GM18508 (cell line): ENCODE data around the gene ADPRM.
"Not testable (repeated sequence)": the region's sequence is repeated elsewhere in the genome, so short reads cannot be mapped to it uniquely, and the experiment has no call there.

Experiments used
- ATAC-seq: cut with Tn5 transposase; IDR thresholded peaks from one replicate; pipeline ENCODE4 v1.9.1; 2021; ENCODE audit warnings: moderate number of reproducible peaks; ENCODE audit not compliant: insufficient read depth, unreplicated experiment

Gene ADPRM

GRCh38 chr17:10697092-10698081 lies at the start of gene ADPRM, which contains the start of gene SCO1:
Gene ADPRM, plus strand, starts transcription at chr17:10697594. Its CDS starts 7,333 bp downstream, at chr17:10704927.
Gene SCO1, minus strand, starts transcription at chr17:10697533. Its CDS starts 26 bp downstream, at chr17:10697507.
- ATAC-seq: peak; percentile 85

DNA sequence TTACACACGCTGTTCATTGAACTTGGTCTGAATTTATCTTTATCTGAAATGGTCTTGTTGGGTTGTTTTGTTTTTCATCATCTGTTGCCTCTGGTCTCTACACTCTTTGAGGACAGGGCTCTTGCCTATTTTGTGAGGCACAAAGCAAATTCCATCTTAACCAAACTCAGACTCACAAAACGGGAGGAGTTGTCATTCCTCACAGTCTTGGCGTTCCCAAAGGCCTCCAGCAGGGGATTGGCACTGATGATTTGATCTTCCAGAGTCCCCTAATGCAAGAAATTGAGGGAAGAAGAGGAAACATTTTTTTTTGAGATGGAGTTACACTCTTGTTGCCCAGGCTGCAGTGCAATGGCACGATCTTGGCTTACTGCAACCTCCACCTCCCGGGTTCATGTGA lies 49.0 kb upstream of the ADPRM start:
- ATAC-seq: no peak

GRCh38 chr17:10648956-10649355 lies 48.4 kb upstream of the ADPRM start:
- no peak for ATAC-seq

DNA sequence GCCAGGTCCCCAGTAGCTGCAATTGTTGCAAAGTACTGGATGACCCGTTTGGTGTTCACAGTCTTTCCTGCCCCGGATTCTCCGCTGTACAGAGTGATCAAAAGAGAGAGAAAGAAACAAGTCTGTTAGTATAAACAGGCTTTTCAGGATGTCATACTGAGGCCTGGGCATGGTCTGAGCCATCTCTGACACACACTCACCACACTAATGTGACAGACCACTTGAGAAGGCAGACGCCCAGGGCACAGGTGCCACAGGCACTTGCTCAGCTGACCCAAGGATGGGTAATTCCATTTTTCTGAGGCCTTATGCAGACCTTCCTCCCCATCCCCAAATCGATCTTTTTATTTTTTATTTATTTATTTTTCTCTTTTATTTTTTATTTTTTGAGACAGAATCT lies 47.8 kb upstream of the ADPRM start:
- no peak for ATAC-seq

DNA sequence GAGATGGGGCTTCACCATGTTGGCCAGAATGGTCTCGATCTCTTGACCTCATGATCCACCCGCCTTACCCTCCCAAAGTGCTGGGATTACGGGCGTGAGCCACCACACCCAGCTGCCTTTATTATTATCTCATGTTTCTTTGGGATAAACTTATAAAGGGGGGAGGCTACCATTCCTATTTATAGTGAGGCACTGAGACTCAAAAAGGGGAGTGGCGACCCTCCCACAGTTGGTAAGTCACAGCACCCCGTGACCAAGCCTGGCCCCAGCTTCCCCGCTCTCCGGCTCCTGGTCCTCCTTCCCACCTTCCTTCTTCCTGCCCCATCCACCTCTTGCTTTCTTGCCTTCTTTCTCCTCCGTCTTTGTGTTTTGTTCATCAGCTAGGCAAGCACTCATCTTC lies 45.5 kb upstream of the ADPRM start:
- no peak for ATAC-seq

DNA sequence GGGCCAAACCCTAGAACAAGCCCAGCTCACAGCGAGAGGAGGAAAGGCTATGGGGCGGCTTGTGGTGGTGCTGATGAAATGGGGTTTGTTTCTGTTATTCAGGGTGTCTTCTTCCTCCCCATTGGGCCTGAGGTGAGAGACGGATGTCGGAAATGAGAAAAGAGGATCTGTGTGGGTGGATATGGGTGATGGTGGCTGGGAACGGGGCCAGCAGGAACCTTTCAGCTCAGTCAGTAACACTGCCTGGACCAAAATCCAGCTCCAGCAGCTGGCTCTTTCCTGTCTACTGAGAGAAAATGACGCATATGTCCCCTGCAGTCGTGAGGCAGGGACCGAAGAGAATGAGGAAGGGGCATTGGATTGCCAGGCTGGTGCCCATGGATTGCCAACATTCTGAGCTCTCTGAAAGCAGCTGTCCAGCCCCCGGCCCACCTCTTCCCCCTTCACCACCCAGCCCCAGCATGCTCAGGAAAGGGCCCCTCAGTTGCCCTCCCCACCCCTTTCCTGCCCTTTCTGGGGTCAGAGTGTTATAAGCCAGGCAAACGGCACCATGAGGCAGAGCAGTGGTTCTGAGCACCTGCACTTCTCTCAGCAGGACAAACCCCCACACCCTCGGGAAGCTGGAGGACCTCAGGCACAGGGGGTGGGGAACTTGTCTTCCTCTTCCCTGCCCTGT lies 44.3 kb upstream of the ADPRM start:
- ATAC-seq: no peak

GRCh38 chr17:10653987-10654386 lies 43.4 kb upstream of the ADPRM start:
- no peak for ATAC-seq

GRCh38 chr17:10657148-10657547 lies 40.2 kb upstream of the ADPRM start, which contains the start of gene MYH3:
Gene MYH3, minus strand, starts transcription at chr17:10657309. Its CDS starts 2,245 bp downstream, at chr17:10655064.
- no peak for ATAC-seq

- no peak for ATAC-seq
Measured at GRCh38 chr17:10657879-10658278, 39.5 kb upstream of the ADPRM start.

GRCh38 chr17:10661437-10661836 lies 36.0 kb upstream of the ADPRM start:
- ATAC-seq: no peak

DNA sequence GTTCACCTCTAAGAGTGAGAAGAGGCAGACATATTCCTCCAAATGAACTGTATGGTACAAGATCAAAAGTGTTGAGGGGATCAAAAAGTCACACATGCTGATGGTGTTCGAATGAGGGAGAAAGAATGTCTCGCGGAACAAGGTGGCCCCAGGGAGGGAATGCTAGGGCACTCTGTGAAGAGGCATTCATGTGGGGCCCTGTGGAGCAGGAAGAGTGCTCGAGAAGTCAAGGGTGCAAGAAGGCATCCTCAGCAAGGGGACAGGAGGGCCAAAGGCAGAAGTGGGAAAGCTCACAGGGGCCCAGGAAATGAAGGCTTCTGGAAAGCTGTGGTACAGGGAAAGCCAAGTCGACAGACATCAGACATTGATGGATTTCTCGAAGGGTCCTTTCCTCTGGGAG lies 34.2 kb upstream of the ADPRM start:
- no peak for ATAC-seq

DNA sequence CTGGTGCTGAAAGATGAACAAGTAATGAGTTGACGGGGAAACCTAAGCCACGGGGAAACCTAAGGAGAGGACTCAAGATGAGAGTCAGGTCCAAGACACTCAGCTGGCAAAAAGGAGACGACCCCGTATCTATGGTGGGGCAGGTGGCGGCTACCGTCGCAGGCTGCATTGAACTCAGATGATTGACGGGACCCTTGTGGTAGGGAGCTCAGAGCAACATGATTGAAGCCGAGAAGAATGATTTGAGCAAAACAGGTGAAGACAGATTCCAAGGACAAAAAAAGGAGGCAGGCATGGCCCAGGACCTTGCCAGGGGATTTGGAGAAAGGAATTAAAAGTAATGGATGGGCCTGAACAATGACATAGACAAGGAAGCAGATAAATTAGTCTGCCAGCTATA lies 32.8 kb upstream of the ADPRM start:
- ATAC-seq: no peak

DNA sequence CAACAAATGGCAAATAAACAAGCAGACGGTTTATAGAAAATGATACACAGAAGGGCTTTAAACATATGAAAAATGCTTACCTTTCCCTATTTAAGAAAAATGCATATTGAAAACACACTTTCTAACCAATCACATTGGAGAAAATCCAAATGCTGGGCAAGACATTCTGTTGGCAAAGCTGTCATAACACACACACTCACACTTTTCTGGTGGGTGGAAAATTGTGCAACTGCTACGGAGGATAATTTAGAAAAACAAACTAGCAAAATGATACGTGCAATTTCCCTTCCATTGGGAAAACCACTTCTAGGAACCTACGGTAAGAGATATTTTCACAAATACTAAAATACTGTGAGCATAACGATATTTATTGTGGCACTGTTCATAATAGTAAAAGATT lies 30.5 kb upstream of the ADPRM start:
- no peak for ATAC-seq

- no peak for ATAC-seq
Measured at GRCh38 chr17:10668775-10669174, 28.6 kb upstream of the ADPRM start.

DNA sequence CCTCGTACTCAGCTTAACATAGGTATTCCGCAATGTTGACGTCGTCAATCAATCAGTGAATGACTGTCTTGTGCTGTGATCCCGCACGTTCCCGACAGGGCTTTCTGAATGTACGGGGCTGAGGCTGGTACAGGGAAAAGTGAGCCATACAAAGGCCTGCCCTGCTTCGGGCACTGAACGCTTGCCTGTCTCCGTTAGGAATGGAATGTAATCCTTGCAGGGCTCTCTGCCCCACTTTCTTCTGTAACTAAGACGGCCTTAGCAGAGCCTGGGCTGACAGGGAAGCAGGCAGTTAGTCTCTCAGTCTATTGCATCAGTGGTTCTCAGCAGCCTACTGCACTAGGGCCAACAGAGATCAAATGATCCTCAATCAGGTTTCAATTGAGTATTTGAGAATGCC lies 24.1 kb upstream of the ADPRM start:
- ATAC-seq: no peak

GRCh38 chr17:10674704-10675103 lies 22.7 kb upstream of the ADPRM start:
- ATAC-seq: no peak

DNA sequence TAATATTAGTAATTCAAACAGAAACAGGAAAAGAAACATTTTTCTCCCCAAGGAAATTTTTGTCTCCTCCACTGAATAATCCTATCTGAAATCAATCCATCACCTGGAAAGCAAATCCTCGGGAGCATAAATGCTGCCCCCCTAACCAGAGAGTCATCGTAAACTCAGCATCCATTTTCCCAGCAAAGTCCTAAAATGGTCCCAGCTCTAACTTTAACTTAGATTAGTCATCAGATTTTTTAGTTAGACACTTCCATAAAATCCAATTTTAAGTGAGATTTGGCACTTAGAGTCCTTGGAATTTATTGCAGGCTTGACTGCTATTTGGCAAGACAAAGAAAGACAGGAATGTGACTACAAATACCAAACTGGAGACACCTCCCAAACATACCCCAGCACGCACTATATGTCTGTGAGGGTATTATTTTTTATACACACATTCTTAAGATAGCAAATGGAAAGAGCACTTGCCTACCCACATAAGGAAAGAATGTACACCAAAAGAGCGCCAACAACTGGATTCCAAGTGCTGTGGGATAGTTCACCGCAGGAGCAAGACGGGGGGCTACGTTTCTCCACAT lies 15.4 kb upstream of the ADPRM start:
- ATAC-seq: no peak

DNA sequence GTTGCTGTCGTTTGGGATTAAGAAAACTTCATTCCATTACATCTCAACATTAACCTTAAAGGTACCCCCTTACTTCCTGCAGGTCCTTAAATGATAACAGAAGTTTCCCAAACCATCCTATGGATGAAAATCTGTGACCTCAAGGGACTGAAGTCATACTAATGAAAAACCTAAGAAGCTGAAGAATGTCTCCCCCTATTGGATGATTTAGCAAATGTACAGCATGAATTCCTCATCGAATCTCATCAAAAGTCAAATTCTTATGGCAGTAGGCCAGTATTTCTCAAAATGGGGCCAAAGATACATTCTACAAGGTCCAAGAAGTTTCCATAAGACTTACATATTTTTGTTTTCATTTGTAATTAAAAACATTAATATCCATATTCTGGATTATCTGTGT lies 13.5 kb upstream of the ADPRM start:
- no peak for ATAC-seq

- ATAC-seq: no peak
Measured at GRCh38 chr17:10687499-10687898, 9.9 kb upstream of the ADPRM start.

DNA sequence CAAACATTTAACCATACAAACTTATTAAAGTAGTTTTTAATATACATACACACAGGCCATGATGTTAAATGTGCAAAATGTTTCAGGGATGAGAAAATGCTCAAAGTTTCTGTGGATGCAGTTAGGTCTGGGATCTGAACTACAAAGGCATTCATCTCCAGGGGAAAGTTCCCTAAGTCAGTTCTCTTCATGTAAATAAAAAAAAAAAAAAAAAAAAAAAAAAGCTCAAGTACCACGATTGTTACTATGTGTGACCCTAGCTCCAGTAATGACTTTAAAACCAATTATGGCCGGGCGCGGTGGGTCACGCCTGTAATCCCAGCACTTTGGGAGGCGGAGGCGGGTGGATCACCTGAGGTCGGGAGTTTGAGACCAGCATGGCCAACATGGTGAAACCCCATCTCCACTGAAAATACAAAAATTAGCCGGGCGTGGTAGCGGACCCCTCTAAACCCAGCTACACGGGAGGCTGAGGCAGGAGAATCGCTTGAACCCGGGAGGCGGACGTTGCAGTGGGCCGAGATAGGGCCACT lies 1.5 kb upstream of the ADPRM start:
- ATAC-seq: not testable (repeated sequence)
